Right lobe of liver (tissue), 6 donors: Measurements from ENCODE around the gene CYB5R2. TPM values are rescaled to one million over a fixed set of nuclear protein-coding genes. Genes with fewer than 3 reads are reported as not detected.

Source experiments
- ATAC-seq, 4 donors: fragments of 200-7000 bp; cut with Tn5 transposase; one replicate each; pipeline ENCODE4 v1.9.1; 2020; ENCODE audit warnings: mild to moderate bottlenecking in 4 of 4, moderate library complexity in 4 of 4
- DNase-seq, 3 donors: peaks; one replicate each; pipeline ENCODE4 v3.0.0-alpha.2; 2020
- H3K27ac ChIP-seq, 3 donors: fragments of 200-600 bp; one replicate each; pipeline ENCODE4 v1.8.0; 2022
- H3K27me3 ChIP-seq, 2 donors: fragments of 200-600 bp; one replicate each; pipeline ENCODE4 v1.8.0; 2022
- H3K36me3 ChIP-seq, 4 donors: fragments of 200-600 bp; sonication (generic) in 1 of 4; one replicate each; pipeline versions ENCODE4 v1.5.1 to v1.8.0; 2017 to 2022; ENCODE audit warnings: control low read depth in 1 of 4
- H3K4me1 ChIP-seq, 4 donors: fragments of 200-600 bp; sonication (generic) in 1 of 4; one replicate each; pipeline versions ENCODE4 v1.5.1 to v1.8.0; 2017 to 2022; ENCODE audit warnings: control low read depth in 1 of 4
- H3K4me3 ChIP-seq, 3 donors: fragments of 200-600 bp; one replicate each; pipeline ENCODE4 v1.8.0; 2022
- H3K9me3 ChIP-seq, 4 donors: fragments of 200-600 bp; sonication (generic) in 1 of 4; one replicate each; pipeline versions ENCODE4 v1.5.1 to v1.8.0; 2017 to 2022; ENCODE audit warnings: control low read depth in 1 of 4
- POLR2A ChIP-seq: fragments of 450-650 bp; IDR thresholded peaks from one replicate; pipeline ENCODE4 v1.6.1; 2017; ENCODE audit warnings: antibody characterized with exemption, mild to moderate bottlenecking
- WGBS: methylation state at CpG from one replicate; pipeline ENCODE4 v1.1.6; 2018; ENCODE audit warnings: low coverage, low lambda C conversion rate; ENCODE audit not compliant: insufficient coverage; ENCODE audit errors: missing lambda C conversion rate; 5-methylcytosine and 5-hydroxymethylcytosine counted together
- intact Hi-C, 2 donors: fragments of 100-400 bp; cut with DNase I; formaldehyde crosslinking; loops; one replicate each; pipeline versions ENCODE4 v1.11.2 to v1.14.1; 2022
- total RNA-seq, 6 experiments: library from RNA; depleted of rRNA in 2 of 6; stranded (reverse); fragments of >200 nt in 2 of 6; fragmentation: NEBNext Ultra II Directional in 3 of 6; extraction: Animal tissue kit (Norgen Biotek cat#: 25700) in 3 of 6; gene quantifications; one replicate each; pipeline versions ENCODE4 v1.1.0 to v1.2.4, GENCODE V29; 2016 to 2023
- TF ChIP-seq, protein P1 (sequence below), 4 donors: fragments of 200-600 bp in 3 of 4; fragments of 450-650 bp in 1 of 4; IDR thresholded peaks; one replicate each; pipeline versions ENCODE4 v1.5.1 to v1.8.0; 2016 to 2022; ENCODE audit warnings: antibody characterized with exemption in 4 of 4, mild to moderate bottlenecking in 2 of 4
- donor health status: DM: no; HTN: yes; CAD: no.
- donor health status: DM: no; HTN: no; CAD: no.
- donor health status: DM: no; HTN: no; CAD: no.
- donor health status: DM: no; HTN: yes; CAD: no.
- donor health status: DM: no; HTN: yes; CAD: no.

CYB5R2 gene
- total RNA-seq, 6 experiments from 2014 or later = 0.71 to 3.5 (median 1.4) TPM

DNA sequence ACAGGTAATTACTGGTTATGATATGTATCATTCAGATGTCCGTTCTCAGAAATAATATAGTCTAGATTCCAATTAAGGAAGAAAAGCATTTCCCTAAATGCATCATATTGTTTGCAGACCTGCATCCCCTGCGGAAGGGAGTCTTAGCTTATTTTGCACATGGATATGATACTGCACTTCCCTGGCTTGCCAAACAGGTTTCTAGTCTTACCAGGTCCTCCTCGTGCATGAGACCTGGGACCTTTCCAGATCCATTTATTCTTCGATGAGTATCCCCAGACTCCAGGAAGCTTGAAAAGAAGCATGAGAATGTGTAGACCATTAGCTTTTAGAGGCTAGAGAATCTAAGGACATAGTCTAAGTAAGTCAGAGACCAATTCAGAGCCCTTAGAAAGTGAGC lies 30.6 kb downstream of the CYB5R2 start:
- Histone ChIP-seq H3K4me3 (no peak overlapping the region), H3K36me3 (peaks cover 0 to 46% (median 13%) of the 10 kb centered on the region in 4 donors), H3K9me3 (no peaks in the 10 kb centered on the region), H3K27me3 (no peaks in the 10 kb centered on the region), H3K4me1 (peaks cover 0 to 12% (median 5%) of the 10 kb centered on the region in 4 donors), H3K27ac (no peak overlapping the region)
- ATAC-seq = no peak
- TF ChIP-seq POLR2A = no peak
- TF ChIP-seq, protein P1, sequence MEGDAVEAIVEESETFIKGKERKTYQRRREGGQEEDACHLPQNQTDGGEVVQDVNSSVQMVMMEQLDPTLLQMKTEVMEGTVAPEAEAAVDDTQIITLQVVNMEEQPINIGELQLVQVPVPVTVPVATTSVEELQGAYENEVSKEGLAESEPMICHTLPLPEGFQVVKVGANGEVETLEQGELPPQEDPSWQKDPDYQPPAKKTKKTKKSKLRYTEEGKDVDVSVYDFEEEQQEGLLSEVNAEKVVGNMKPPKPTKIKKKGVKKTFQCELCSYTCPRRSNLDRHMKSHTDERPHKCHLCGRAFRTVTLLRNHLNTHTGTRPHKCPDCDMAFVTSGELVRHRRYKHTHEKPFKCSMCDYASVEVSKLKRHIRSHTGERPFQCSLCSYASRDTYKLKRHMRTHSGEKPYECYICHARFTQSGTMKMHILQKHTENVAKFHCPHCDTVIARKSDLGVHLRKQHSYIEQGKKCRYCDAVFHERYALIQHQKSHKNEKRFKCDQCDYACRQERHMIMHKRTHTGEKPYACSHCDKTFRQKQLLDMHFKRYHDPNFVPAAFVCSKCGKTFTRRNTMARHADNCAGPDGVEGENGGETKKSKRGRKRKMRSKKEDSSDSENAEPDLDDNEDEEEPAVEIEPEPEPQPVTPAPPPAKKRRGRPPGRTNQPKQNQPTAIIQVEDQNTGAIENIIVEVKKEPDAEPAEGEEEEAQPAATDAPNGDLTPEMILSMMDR (IDR thresholded peaks at IDR 0.05) = no peak
- no peak for DNase-seq
- intact Hi-C loops = no loop called here
- 45% methylated on average over 4 of the region's 4 CpGs for WGBS

DNA sequence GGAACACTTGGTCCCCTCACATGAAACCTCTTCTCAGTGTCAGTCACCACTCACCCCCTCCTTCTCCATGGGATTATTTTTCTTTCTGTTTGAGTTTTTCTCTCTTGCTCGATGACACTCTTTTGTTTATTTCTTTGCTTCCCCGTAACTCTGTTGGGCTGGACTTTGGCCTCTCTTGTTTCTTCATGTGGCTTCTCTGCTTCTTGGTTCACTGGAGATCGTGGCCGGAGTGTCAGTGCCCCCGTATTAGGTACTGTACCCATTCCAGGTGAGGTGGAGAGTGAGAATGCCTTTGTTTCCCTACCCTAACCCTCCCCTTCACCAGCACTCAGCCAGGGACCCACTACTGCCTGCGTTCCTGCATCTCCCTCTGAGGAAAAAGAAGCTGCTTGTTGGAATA lies 32.5 kb downstream of the CYB5R2 start:
- WGBS = 49% methylated on average over 3 of the region's 6 CpGs
- H3K4me1 ChIP-seq = peaks cover 0 to 4% (median 0%) of the 10 kb centered on the region in 4 donors
- H3K9me3 ChIP-seq = no peaks in the 10 kb centered on the region
- H3K27me3 ChIP-seq = no peaks in the 10 kb centered on the region
- no peak overlapping the region for H3K27ac ChIP-seq
- TF ChIP-seq POLR2A = no peak
- TF ChIP-seq, protein P1 (IDR thresholded peaks at IDR 0.05) = no peak
- DNase-seq (no peak), ATAC-seq (no peak)
- peaks cover 0 to 57% (median 20%) of the 10 kb centered on the region in 4 donors for H3K36me3 ChIP-seq
- H3K4me3 ChIP-seq = no peak overlapping the region
- intact Hi-C loops = no loop called here

DNA sequence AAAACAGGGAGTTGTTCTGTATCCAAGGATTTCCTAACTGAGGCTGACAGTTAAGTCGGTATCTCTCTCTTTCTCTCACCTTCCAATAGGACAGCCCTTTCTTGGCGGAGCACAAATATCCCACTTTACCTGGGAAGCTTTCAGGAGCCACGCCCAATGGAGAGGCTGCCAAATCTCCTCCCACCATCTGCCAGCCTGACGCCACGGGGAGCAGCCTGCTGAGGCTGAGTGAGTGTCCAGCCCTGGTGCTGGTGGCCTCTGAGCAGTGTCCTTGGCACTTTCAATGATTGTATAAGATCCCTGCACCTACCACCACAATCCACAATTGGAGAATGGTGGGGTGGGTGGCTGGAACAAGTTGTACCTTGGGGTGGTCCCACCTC lies 33.7 kb downstream of the CYB5R2 start:
- peak in 1 of 3 donors; percentile 42 for DNase-seq
- peaks cover 0 to 69% (median 26%) of the 10 kb centered on the region in 4 donors for H3K36me3 ChIP-seq
- intact Hi-C loops = no loop called here

DNA sequence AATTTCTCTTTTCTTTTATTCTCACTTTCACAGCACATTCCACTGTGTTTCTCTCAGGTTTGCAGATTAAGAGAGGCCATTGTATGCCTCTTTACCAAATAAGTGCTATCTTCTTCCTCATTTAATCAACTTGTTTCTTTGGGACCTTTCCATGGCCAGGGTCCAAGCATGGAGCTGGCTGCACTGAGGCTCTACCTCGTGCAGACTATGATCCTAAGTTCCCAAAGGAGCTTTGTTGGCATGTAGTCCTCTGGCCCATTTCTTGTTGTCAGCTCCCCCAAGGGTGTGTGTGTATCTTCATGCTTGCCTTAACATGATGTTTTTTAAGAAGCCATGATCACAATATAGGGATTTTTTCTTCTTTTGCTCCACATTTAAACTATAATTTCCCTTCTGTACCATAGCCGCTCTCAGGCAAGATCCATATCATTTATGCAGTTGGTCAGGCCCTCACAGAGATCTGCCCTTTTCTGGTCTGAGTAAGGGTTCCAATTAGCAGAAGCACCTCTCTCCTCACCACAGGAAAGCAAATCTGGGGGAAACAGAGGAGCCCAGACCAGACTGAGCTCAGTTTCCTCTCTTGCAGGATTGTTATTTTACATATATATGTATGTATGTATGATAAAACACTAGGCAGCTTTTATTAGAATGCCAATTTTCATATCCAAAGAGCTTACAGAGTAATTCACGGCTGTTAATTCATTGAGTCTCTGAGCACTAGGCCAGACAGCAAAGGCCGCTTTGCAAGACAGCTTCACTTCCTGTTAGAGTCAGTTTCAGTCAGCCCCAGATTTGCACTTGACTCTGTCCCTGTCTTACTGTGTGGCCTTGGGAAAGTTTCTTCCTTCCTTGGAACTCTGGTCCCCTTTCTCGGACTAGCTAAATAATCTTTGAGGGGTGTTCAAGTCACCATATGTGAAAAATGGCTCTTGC lies 34.3 kb downstream of the CYB5R2 start:
- no peak for TF ChIP-seq POLR2A
- TF ChIP-seq, protein P1 (IDR thresholded peaks at IDR 0.05) = no peak
- H3K27ac ChIP-seq = no peak overlapping the region
- H3K4me1 ChIP-seq = peaks cover 0 to 4% (median 0%) of the 10 kb centered on the region in 4 donors
- H3K4me3 ChIP-seq = no peak overlapping the region
- peaks cover 0 to 73% (median 31%) of the 10 kb centered on the region in 4 donors for H3K36me3 ChIP-seq
- no peaks in the 10 kb centered on the region for H3K9me3 ChIP-seq
- intact Hi-C loops = no loop called here
- no peaks in the 10 kb centered on the region for H3K27me3 ChIP-seq
- WGBS = 57% methylated on average over 5 of the region's 5 CpGs
- ATAC-seq (peak in 2 of 4 donors; percentile 15 to 20), DNase-seq (no peak)

More for the DNA sequence above, 33.7 kb downstream of the CYB5R2 start:
- no peaks in the 10 kb centered on the region for H3K27me3 ChIP-seq
- TF ChIP-seq, protein P1 (IDR thresholded peaks at IDR 0.05) = no peak
- no peak for TF ChIP-seq POLR2A
- H3K27ac ChIP-seq = no peak overlapping the region
- H3K9me3 ChIP-seq = no peaks in the 10 kb centered on the region
- H3K4me1 ChIP-seq = peaks cover 0 to 4% (median 0%) of the 10 kb centered on the region in 4 donors
- H3K4me3 ChIP-seq = no peak overlapping the region
- peak; percentile 50 to 72 (median 63) for ATAC-seq
- 61% methylated on average over 2 of the region's 5 CpGs for WGBS
